NCI-H2171 treated with DMSO at 0.1 percent for 48 hours (cell line): ENCODE data around the gene DOK7.

Source experiments
- DNase-seq: peaks from one replicate; lab custom pipeline; 2025; lab: John Stamatoyannopoulos, UW

DOK7 gene

DNA sequence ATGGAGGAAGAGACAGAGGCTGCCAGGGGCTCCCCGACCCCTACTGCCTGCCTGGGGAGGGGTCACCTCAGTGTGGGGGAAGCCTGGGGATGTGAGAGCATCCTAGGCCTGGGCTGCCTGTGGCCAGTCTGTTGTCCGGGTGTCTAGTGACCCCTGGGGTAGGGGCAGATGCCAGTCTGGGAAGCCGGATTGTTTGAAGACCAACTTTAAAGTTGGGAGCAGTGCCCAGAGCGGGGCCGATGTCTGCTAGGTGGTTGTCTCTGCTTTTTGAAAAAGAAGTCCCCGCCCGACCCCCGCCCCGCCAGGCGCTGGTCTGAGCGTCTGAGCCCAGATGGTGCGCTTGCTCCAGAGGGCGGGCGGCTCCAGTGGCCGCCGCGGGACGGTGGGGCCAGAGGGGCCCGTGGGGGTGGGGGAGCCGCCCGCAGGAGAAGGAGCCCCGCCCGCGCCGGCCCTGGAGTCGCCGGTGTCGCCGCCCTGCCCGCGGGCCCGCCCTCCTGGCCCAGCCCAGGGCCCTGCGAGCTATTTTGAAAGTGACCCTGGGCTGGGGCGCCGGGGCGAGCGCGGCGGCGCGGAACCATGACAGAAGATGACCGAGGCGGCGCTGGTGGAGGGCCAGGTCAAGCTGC lies at the start of gene DOK7:
Gene DOK7, plus strand, starts transcription at position 517 of the 626 bp plus-strand sequence. Its CDS starts 70 bp downstream, at position 587.
- no peak for DNase-seq

- DNase-seq = no peak
These were observed 49.3 kb upstream of the DOK7 start for GRCh38 chr4:3413675-3414420.

GRCh38 chr4:3414421-3415279 lies 48.5 kb upstream of the DOK7 start:
- DNase-seq = no peak

- DNase-seq = no peak
These were observed 47.5 kb upstream of the DOK7 start for GRCh38 chr4:3415471-3416141.

DNA sequence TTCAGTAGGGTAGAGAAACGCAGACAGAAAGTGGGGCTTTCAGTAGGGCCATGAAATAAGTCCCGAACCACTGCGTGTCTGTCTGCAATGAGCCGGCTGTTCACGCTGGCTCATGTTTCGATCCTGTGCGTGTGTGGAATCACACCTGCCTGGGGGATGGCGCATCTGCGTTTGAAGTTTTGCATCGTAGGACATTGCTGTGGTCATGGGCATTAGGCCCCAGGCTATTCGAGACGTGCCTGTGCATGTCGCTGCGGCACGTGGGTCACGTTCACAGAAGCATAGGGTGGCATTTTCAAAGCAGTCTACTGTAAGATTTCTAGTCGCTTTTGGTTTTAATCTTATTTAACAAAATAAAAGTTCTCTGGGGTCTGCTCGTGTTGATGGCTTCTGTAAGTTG lies 46.8 kb upstream of the DOK7 start:
- no peak for DNase-seq

- DNase-seq = no peak
These were observed 46.3 kb upstream of the DOK7 start for GRCh38 chr4:3416821-3417221.

- no peak for DNase-seq
These were observed 45.7 kb upstream of the DOK7 start for GRCh38 chr4:3417448-3417847.

GRCh38 chr4:3418029-3418762 lies 44.9 kb upstream of the DOK7 start:
- peak; percentile 21 for DNase-seq

GRCh38 chr4:3419836-3420605 lies 43.1 kb upstream of the DOK7 start:
- DNase-seq = no peak

DNA sequence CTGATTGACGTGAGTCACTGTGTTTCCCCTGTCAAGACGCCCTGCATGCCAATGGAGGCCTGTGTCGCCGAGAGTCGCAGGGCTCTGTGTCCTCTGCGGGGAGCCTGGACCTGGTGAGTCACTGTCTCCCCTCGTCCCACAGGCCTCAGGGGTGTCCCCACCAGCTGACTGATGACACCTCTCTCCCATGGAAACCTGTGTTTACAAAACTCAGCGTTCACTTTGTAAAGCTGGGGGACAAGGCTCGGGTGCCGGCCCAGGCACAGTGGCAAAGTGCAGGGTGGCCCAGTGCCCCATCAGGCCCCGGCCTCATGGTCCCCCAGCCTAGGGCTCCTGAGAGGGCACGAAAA lies 42.5 kb upstream of the DOK7 start:
- DNase-seq = no peak

GRCh38 chr4:3420956-3421355 lies 42.1 kb upstream of the DOK7 start:
- no peak for DNase-seq

DNA sequence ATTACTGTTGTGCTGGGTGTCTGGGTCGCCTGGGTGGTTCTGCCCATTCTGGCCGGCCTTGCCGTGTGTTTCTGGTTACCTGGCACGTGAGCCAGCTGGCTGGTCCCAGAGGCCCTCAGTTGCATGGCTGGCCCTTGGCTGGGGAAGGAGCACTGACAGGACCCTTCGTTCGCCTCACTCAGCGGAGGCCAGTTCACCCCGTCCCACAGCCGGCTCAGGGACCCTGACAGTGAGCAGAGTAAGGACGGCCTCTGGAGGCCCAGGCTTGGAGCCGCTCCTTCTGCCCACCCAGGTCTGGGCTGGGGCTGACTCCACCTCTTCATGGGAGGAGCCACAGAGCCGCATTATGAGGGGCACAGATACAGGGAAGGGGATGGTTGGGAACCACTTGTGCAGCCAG lies 41.6 kb upstream of the DOK7 start:
- no peak for DNase-seq

GRCh38 chr4:3422241-3422801 lies 40.8 kb upstream of the DOK7 start:
- DNase-seq = no peak

DNA sequence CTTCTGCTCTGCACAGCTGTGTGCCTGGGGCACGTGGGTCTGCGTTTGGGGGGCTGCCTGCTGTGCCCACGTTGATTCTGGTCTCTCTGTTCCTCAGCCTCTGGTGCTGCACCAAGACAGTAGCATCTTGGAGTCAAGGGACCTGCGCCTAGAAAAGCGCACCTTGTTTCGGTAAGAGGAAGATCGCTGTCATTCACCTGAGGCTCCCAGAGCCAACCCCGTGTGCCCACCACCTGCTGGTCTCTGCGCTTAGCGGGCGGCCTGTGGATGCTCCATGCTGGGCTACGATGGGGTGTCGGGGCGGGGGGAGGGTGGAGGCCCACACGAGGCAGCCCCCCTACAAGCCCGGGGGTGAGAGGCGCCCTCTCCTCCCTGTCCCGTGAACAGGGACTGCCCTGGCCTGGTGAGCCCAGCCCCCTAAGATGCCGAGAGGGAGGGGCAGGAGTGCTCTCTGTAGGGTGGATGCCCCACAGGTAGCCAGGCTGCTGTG lies 40.3 kb upstream of the DOK7 start:
- DNase-seq = no peak

- no peak for DNase-seq
These were observed 39.7 kb upstream of the DOK7 start for GRCh38 chr4:3423406-3423805.

DNA sequence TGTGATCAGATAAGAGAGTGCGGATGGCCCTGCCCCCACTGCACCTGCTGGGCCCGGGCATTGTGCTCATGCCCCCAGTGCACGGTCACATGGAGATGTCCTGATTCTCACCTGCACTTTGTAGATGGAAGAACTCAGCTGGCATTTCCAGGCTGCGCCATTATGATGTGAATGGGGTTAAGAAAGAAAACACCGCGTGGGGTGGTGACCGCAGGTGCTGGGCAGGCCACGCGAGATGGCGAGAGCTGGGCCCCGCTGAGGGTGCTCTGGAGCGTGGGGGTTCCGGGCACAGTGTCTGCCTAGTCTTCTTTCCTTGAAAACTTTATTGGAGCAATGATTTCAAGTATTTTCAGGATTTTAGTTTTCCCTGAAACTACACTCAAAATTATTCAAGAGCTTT lies 39.2 kb upstream of the DOK7 start:
- no peak for DNase-seq

DNA sequence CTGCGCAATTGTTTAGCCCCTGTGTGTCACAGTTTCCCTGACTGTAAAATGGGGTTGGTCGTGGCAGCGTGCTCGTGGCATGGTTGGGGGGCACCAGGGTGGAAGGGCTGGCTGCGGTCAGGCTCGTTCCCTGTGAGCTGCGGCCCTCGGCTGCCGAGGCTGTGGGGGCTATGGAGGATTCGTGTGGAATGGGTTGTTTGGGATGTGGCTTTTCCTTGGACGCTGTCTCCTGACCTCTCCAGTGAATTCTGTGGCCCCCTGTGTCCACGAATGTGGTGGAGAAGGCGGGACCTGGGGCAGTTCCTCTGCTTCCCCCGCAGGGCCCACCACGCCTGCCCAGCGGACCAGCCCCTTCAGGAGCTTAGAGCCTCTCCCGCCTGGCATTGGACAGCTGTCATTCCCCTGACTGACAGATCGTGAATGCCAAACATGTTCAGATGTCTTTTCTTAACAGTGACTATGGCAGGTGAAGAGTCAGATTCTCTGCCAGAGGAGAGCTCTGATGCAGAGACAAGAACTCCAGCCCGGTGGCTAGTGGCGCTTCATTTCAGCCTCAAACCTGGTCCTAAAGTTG lies 38.5 kb upstream of the DOK7 start:
- no peak for DNase-seq

GRCh38 chr4:3426465-3427133 lies 36.5 kb upstream of the DOK7 start:
- DNase-seq = no peak

DNA sequence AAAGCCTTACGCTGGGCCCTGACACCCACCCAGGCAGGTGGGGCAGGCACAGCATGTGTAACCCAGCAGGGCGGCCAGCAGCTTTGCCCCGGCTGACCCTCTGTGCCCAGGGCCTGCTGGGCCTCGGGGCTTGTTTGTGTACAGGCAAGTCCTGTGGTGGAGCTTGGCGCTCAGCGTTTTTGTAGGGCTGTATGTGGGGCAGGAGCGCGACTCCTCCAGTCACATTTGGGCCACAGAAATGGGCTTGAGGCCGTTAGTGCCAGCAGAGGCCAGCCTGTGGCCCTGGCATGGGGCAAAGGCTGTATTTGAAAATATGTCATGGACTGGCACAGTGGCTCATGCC lies 36.0 kb upstream of the DOK7 start:
- no peak for DNase-seq
